Endothelial cell of umbilical vein (primary cell): ENCODE measurements around the gene POTEG. TPM values are rescaled to one million over a fixed set of nuclear protein-coding genes. Genes with fewer than 3 reads are reported as not detected.
"Not testable (repeated sequence)": the region's sequence is repeated elsewhere in the genome, so short reads cannot be mapped to it uniquely, and the experiment has no call there.

Experiments used
- BruUV-seq: library from RNA; stranded (reverse); fragments of 400-500 nt; replicated peaks from 2 replicates; lab custom pipeline; 2021; lab: Mats Ljungman, UMichigan
- CTCF ChIA-PET: fragments of 300-600, 350-600 bp; sonication (Branson Sonifier 250); formaldehyde crosslinking; loops from one replicate; lab custom pipeline; 2021; ENCODE audit warnings: antibody characterized with exemption, inconsistent platforms; lab: Charles Lee
- POLR2A ChIA-PET: fragments of 300-600, 350-600 bp; sonication (Branson Sonifier 250); formaldehyde crosslinking; loops from one replicate; lab custom pipeline; 2021; ENCODE audit warnings: antibody characterized with exemption, inconsistent platforms; lab: Charles Lee
- DNase-seq: peaks from one replicate; pipeline ENCODE4 v3.0.0-alpha.2; 2011; ENCODE audit warnings: low read depth, low spot score
- FAIRE-seq: peaks from 2 replicates; lab custom pipeline; 2011; peaks lifted over from hg19 to GRCh38; lab: Jason Lieb, UNC
- H2AFZ ChIP-seq: 2 replicates; pipeline ENCODE4 v1.6.0; 2012; ENCODE audit warnings: low read depth, low read length, control low read depth, inconsistent platforms
- H3K27ac ChIP-seq: 2 replicates; pipeline ENCODE4 v1.5.1; 2011; ENCODE audit warnings: low read depth, mild to moderate bottlenecking, control low read depth, low read length, moderate library complexity; ENCODE audit not compliant: insufficient read depth
- H3K27me3 ChIP-seq, 2 experiments: 2 replicates each; pipeline versions ENCODE4 v1.6.0 to v1.6.1; 2011; ENCODE audit warnings: low read length in 2 of 2, mixed read lengths in 1 of 2; ENCODE audit not compliant: control insufficient read depth in 2 of 2, insufficient read depth in 2 of 2
- H3K36me3 ChIP-seq, 2 experiments: 2 replicates in 1 of 2; 3 replicates in 1 of 2; pipeline ENCODE4 v1.5.1; 2011; ENCODE audit warnings: low read length in 2 of 2, mild to moderate bottlenecking in 1 of 2, moderate library complexity in 1 of 2; ENCODE audit not compliant: control insufficient read depth in 2 of 2, insufficient read depth in 2 of 2; ENCODE audit errors: extremely low read depth in 1 of 2
- H3K4me1 ChIP-seq: 3 replicates; pipeline ENCODE4 v1.5.1; 2011; ENCODE audit warnings: mild to moderate bottlenecking, low read length; ENCODE audit not compliant: control insufficient read depth, insufficient read depth; ENCODE audit errors: extremely low read depth
- H3K4me2 ChIP-seq: 2 replicates; pipeline ENCODE4 v1.6.1; 2011; ENCODE audit warnings: low read length, control low read depth, mixed read lengths; ENCODE audit not compliant: insufficient read depth
- H3K4me3 ChIP-seq, 3 experiments: fragments of 200-600 bp in 1 of 3; sonication (generic), shearing (Covaris generic) in 1 of 3; replicated peaks in 1 of 3; 2 replicates each; pipeline ENCODE4 v1.5.1; 2011 to 2016; ENCODE audit warnings: control low read depth in 3 of 3, low read length in 3 of 3, mild to moderate bottlenecking in 2 of 3, inconsistent platforms in 1 of 3, low read depth in 1 of 3, moderate library complexity in 1 of 3; ENCODE audit not compliant: insufficient read depth in 1 of 3
- H3K79me2 ChIP-seq: 2 replicates; pipeline ENCODE4 v1.6.0; 2012; ENCODE audit warnings: low read length, inconsistent platforms; ENCODE audit not compliant: control insufficient read depth, insufficient read depth
- H3K9ac ChIP-seq: replicated peaks from 2 replicates; pipeline ENCODE3; 2011; ENCODE audit warnings: low read length, control low read depth; ENCODE audit not compliant: insufficient read depth; ENCODE audit errors: extremely low read depth
- H3K9me1 ChIP-seq: replicated peaks from 3 replicates; pipeline ENCODE4 v1.6.0; 2011; ENCODE audit warnings: mild to moderate bottlenecking, low read length; ENCODE audit not compliant: control insufficient read depth, insufficient read depth; ENCODE audit errors: extremely low read depth
- H3K9me3 ChIP-seq: replicated peaks from 2 replicates; pipeline ENCODE4 v1.5.1; 2012; ENCODE audit warnings: low read length, inconsistent platforms; ENCODE audit not compliant: control insufficient read depth, insufficient read depth
- H4K20me1 ChIP-seq: replicated peaks from 2 replicates; pipeline ENCODE3; 2011; ENCODE audit warnings: mild to moderate bottlenecking, low read length; ENCODE audit not compliant: control insufficient read depth, insufficient read depth; ENCODE audit errors: extremely low read depth
- dilution Hi-C: fragments of 300-500 bp; cut with MboI; formaldehyde crosslinking; loops from one replicate; pipeline ENCODE4 v1.15.0; 2019; ENCODE audit warnings: low sequenced_read_pairs; ENCODE audit not compliant: extremely low pct_ligation_motif_present
- intact Hi-C: fragments of 100-400 bp; cut with micrococcal nuclease; formaldehyde crosslinking; loops from one replicate; pipeline ENCODE4 v1.10.0; 2022
- polyA plus RNA-seq, 4 experiments: library from polyadenylated mRNA; depleted of rRNA in 3 of 4; stranded (reverse) in 3 of 4; unstranded in 1 of 4; fragments of >200 nt; gene quantifications; 2 replicates each; pipeline versions ENCODE4 v1.2.1 to v1.2.3, GENCODE V29; 2011 to 2012; ENCODE audit warnings: missing spikeins in 1 of 4
- small RNA-seq: library from RNA; depleted of rRNA; stranded (forward); fragments of <200 nt; gene quantifications from one replicate; pipeline ENCODE3, GENCODE V24; 2012; ENCODE audit warnings: low replicate concordance, low read depth; ENCODE audit not compliant: insufficient read depth, insufficient read length
- total RNA-seq: library from RNA; stranded (reverse); gene quantifications from 2 replicates; pipeline ENCODE4 v1.2.3, GENCODE V29; 2021

Gene POTEG
- total and polyA plus RNA-seq, 2 donors (not counting 3 experiments of a cell fraction or from before 2014, with no cell fraction given), result not detected

DNA sequence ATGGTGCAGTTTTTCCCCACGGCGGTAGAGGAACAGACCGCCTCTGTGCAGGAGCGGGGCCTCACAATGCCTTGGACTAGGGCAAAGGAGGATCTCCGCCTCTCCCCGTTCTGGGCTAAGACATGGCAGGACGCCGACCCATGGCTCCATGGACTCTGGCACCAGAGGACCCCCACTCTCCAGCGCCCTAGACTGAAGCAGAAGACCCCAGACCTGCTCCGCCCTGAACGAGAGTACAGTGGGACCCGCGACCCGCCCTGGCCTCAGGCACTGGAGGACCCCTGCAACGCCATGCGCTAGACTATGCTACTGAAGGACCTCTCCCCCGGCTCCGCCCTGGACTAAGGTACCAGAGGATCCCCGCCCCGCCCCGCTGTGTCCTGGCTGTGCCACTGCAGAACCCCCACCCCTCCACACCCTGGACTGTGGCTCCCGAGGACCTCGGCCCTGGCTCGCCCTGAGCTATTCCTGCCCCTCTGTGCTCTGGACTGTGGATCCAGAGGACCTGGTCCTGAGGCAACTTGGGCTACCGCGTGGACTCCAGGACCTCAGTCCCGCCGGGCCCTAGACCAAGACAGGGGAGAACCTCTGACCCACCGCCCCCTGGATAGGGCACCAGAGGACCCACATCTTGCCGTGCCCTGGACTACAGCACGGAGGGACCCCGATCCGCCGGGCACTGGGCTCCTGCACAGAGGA lies 73.1 kb downstream of the POTEG start:
- POLR2A ChIA-PET, H3K79me2 ChIP-seq, DNase-seq, H3K4me2 ChIP-seq, FAIRE-seq, CTCF ChIA-PET, H3K27ac ChIP-seq, intact Hi-C loops, H3K4me1 ChIP-seq, BruUV-seq, H3K9me3 ChIP-seq, dilution Hi-C loops, H3K27me3 ChIP-seq, H3K4me3 ChIP-seq, H2AFZ ChIP-seq, H3K9me1 ChIP-seq, H4K20me1 ChIP-seq, H3K9ac ChIP-seq, H3K36me3 ChIP-seq: not testable (repeated sequence)

Small RNA genes within 50 kb of the gene (small RNA-seq; reads per million reads assigned to genes)
- not detected for gene RNU6-1268P
